Fibroblast of pulmonary artery (primary cell): ENCODE measurements around the gene LRMDA.
A peak's percentile ranks its signal among the peaks of the same experiment; 100 is the strongest.

Experiments used
- DNase-seq: peaks from one replicate; pipeline ENCODE4 v3.0.0-alpha.2; 2010; ENCODE audit warnings: low read depth
- H3K4me3 ChIP-seq: replicated peaks from 2 replicates; pipeline ENCODE4 v1.5.1; 2011; ENCODE audit warnings: low read depth, mild to moderate bottlenecking, control low read depth, low read length, moderate library complexity
- TF ChIP-seq, protein P1 (sequence below): IDR thresholded peaks from 2 replicates; pipeline ENCODE4 v1.5.1; 2011; ENCODE audit warnings: mild to moderate bottlenecking, control low read depth, low read length, inconsistent platforms; ENCODE audit errors: missing control alignments

The LRMDA gene

GRCh38 chr10:76117949-76118348 is 686.5 kb downstream of the LRMDA start:
- no peak for DNase-seq
- H3K4me3 ChIP-seq, result no peak overlapping the region

DNA sequence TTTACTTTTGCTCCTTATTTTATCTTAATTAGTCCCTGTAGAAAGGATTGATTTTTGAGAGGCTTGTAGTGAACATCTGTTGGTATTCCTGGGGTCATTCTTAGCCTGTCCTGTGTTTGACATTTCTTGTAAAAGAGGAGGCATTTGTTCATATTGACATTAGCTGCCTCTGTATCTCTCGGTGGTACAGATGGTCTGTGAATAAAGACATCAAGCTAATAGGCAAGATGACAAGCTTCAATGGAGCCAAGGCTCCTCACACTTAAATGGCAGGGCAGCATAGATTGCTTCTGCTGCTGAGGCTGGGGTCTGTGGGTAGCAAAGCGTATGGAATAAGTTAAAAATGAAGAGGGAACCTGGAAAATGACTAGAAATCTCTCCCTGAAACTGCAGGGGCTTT is 687.6 kb downstream of the LRMDA start:
- no peak for DNase-seq
- H3K4me3 ChIP-seq, result no peak overlapping the region
- TF ChIP-seq, protein P1, sequence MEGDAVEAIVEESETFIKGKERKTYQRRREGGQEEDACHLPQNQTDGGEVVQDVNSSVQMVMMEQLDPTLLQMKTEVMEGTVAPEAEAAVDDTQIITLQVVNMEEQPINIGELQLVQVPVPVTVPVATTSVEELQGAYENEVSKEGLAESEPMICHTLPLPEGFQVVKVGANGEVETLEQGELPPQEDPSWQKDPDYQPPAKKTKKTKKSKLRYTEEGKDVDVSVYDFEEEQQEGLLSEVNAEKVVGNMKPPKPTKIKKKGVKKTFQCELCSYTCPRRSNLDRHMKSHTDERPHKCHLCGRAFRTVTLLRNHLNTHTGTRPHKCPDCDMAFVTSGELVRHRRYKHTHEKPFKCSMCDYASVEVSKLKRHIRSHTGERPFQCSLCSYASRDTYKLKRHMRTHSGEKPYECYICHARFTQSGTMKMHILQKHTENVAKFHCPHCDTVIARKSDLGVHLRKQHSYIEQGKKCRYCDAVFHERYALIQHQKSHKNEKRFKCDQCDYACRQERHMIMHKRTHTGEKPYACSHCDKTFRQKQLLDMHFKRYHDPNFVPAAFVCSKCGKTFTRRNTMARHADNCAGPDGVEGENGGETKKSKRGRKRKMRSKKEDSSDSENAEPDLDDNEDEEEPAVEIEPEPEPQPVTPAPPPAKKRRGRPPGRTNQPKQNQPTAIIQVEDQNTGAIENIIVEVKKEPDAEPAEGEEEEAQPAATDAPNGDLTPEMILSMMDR, result no peak

More at GRCh38 chr10:76117949-76118348, 686.5 kb downstream of the LRMDA start:
- TF ChIP-seq, protein P1, result no peak

DNA sequence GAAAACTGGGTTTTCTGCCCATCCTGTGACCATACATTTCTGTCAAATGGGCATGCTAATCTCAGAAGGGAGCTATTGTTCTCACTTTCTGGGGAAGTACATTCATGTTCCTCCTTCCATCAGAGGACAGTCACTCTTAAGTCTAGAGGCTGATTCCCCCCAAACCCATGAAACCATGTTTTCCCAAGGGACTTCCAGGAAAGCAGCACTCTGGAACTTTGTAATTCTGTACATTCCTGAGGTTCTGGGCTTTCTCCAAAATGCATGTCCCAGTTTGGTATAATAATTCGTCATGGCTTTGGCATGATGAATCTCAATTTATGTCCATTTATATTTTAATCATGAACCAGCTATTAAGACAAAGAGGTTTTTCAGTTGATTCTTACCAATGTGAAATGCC is 688.1 kb downstream of the LRMDA start:
- DNase-seq, result peak; percentile 30
- TF ChIP-seq, protein P1, result no peak
- H3K4me3 ChIP-seq, result no peak overlapping the region

DNA sequence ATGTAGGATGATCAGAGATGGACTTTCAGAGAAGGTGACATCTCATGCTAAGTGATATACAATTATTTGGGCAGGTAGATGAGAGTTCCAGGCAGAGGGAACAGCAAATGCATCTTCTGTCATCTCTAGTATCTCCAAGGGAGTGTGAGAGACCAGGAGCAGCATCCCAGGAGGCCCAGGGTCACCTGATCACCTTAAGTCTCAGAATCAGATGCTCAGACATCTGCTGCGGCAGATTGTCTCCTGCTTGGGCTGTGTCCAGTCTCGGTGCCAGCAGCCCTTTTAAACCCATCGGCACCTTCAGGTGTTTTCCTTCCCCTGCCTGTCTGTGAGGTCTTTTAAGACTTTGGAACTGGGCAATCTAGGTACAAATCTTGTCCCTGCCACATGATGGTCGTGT is 690.6 kb downstream of the LRMDA start:
- DNase-seq, result no peak
- TF ChIP-seq, protein P1, result no peak

DNA sequence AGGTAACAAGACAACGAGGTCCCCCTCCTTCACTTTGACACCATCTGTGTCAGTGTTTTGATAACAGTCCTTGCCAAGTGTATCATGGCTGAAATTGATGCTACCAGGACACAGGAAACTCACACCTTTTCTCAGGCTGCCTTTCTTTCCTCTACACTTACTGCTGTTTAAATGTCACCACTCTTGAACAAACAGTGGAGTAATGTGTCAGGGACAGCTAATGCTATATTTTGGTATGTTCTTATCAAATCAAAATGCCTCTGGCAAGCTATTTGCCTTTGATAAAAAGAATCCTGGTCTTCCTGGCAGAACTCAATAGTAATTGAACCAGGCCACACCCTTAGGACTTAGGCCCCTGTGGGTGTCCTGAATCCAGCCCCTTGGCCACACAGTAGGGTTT is 692.9 kb downstream of the LRMDA start:
- DNase-seq, result no peak
- no peak overlapping the region for H3K4me3 ChIP-seq
- TF ChIP-seq, protein P1, result no peak

More for the DNA sequence above, 690.6 kb downstream of the LRMDA start:
- no peak overlapping the region for H3K4me3 ChIP-seq

- no peak overlapping the region for H3K4me3 ChIP-seq
- DNase-seq, result no peak
- TF ChIP-seq, protein P1, result no peak
These were observed 694.5 kb downstream of the LRMDA start for GRCh38 chr10:76125900-76126299.

- DNase-seq, result peak; percentile 26
- TF ChIP-seq, protein P1, result no peak
These were observed 695.4 kb downstream of the LRMDA start for GRCh38 chr10:76126607-76127527.

More at GRCh38 chr10:76126607-76127527, 695.4 kb downstream of the LRMDA start:
- no peak overlapping the region for H3K4me3 ChIP-seq
